Measurements from ENCODE around the gene ZNF740.
A peak's percentile ranks its signal among the peaks of the same experiment; 100 is the strongest.

The ZNF740 gene

GRCh38 chr12:53214221-53214620, 33.7 kb downstream of the ZNF740 start:
- Histone ChIP-seq H2AFZ (ENCODE audit: low read length, unreplicated experiment) (no peak overlapping the region), H3K36me3 (ENCODE audit: insufficient read depth, low read length) (peaks cover 15% of the 10 kb centered on the region; the same call in 1 of the 2 replicates), H3K4me3 (ENCODE audit: low read depth, low read length) (no peak overlapping the region), H3K79me2 (ENCODE audit: control insufficient read depth, insufficient read depth, low read length, unreplicated experiment) (peaks cover 34% of the 10 kb centered on the region), H3K4me1 (ENCODE audit: control insufficient read depth, insufficient read depth, low read length, unreplicated experiment) (peaks cover 47% of the 10 kb centered on the region), H3K27ac (ENCODE audit: low read depth, low read length) (no peak overlapping the region), H3K27me3 (ENCODE audit: insufficient read depth, low read length) (no peaks in the 10 kb centered on the region)

GRCh38 chr12:53214687-53215455, 34.3 kb downstream of the ZNF740 start:
- peaks cover 37% of the 10 kb centered on the region for H3K79me2 ChIP-seq (ENCODE audit: control insufficient read depth, insufficient read depth, low read length, unreplicated experiment)
- no peak overlapping the region for H2AFZ ChIP-seq (ENCODE audit: low read length, unreplicated experiment)
- peaks cover 15% of the 10 kb centered on the region; the same call in 1 of the 2 replicates for H3K36me3 ChIP-seq (ENCODE audit: insufficient read depth, low read length)
- H3K27me3 ChIP-seq (ENCODE audit: insufficient read depth, low read length), result no peaks in the 10 kb centered on the region
- H3K27ac ChIP-seq (ENCODE audit: low read depth, low read length), result no peak overlapping the region
- peaks cover 47% of the 10 kb centered on the region for H3K4me1 ChIP-seq (ENCODE audit: control insufficient read depth, insufficient read depth, low read length, unreplicated experiment)
- H3K4me3 ChIP-seq (ENCODE audit: low read depth, low read length), result no peak overlapping the region

- peaks cover 47% of the 10 kb centered on the region for H3K4me1 ChIP-seq (ENCODE audit: control insufficient read depth, insufficient read depth, low read length, unreplicated experiment)
- H3K4me3 ChIP-seq (ENCODE audit: low read depth, low read length), result no peak overlapping the region
- peaks cover 37% of the 10 kb centered on the region for H3K79me2 ChIP-seq (ENCODE audit: control insufficient read depth, insufficient read depth, low read length, unreplicated experiment)
- peaks cover 13% of the 10 kb centered on the region; the same call in 1 of the 2 replicates for H3K36me3 ChIP-seq (ENCODE audit: insufficient read depth, low read length)
- no peak overlapping the region for H3K27ac ChIP-seq (ENCODE audit: low read depth, low read length)
- no peak overlapping the region for H2AFZ ChIP-seq (ENCODE audit: low read length, unreplicated experiment)
- no peaks in the 10 kb centered on the region for H3K27me3 ChIP-seq (ENCODE audit: insufficient read depth, low read length)
These were observed 35.0 kb downstream of the ZNF740 start for GRCh38 chr12:53215497-53215896.

- Histone ChIP-seq H3K79me2 (ENCODE audit: control insufficient read depth, insufficient read depth, low read length, unreplicated experiment) (peaks cover 37% of the 10 kb centered on the region), H3K27me3 (ENCODE audit: insufficient read depth, low read length) (no peaks in the 10 kb centered on the region), H3K27ac (ENCODE audit: low read depth, low read length) (peak overlapping the region; percentile 75), H3K4me3 (ENCODE audit: low read depth, low read length) (peak overlapping the region; percentile 98), H3K4me1 (ENCODE audit: control insufficient read depth, insufficient read depth, low read length, unreplicated experiment) (peaks cover 52% of the 10 kb centered on the region), H3K36me3 (ENCODE audit: insufficient read depth, low read length) (peaks cover 5% of the 10 kb centered on the region; the same call in 1 of the 2 replicates), H2AFZ (ENCODE audit: low read length, unreplicated experiment) (no peak overlapping the region)
These were observed 36.8 kb downstream of the ZNF740 start for GRCh38 chr12:53217051-53217930.

GRCh38 chr12:53217931-53218307, 37.4 kb downstream of the ZNF740 start:
- no peaks in the 10 kb centered on the region for H3K27me3 ChIP-seq (ENCODE audit: insufficient read depth, low read length)
- peak overlapping the region; percentile 98 for H3K4me3 ChIP-seq (ENCODE audit: low read depth, low read length)
- H3K36me3 ChIP-seq (ENCODE audit: insufficient read depth, low read length), result peaks cover 3% of the 10 kb centered on the region; the same call in 1 of the 2 replicates
- H3K27ac ChIP-seq (ENCODE audit: low read depth, low read length), result peak overlapping the region; percentile 75
- H2AFZ ChIP-seq (ENCODE audit: low read length, unreplicated experiment), result no peak overlapping the region
- peaks cover 55% of the 10 kb centered on the region for H3K4me1 ChIP-seq (ENCODE audit: control insufficient read depth, insufficient read depth, low read length, unreplicated experiment)
- peaks cover 37% of the 10 kb centered on the region for H3K79me2 ChIP-seq (ENCODE audit: control insufficient read depth, insufficient read depth, low read length, unreplicated experiment)

GRCh38 chr12:53218551-53219291, 38.2 kb downstream of the ZNF740 start:
- Histone ChIP-seq H3K4me1 (ENCODE audit: control insufficient read depth, insufficient read depth, low read length, unreplicated experiment) (peaks cover 52% of the 10 kb centered on the region), H3K27me3 (ENCODE audit: insufficient read depth, low read length) (no peaks in the 10 kb centered on the region), H3K27ac (ENCODE audit: low read depth, low read length) (peak overlapping the region; percentile 75), H2AFZ (ENCODE audit: low read length, unreplicated experiment) (peak overlapping the region; percentile 43), H3K36me3 (ENCODE audit: insufficient read depth, low read length) (no peaks in the 10 kb centered on the region), H3K4me3 (ENCODE audit: low read depth, low read length) (peak overlapping the region; percentile 98), H3K79me2 (ENCODE audit: control insufficient read depth, insufficient read depth, low read length, unreplicated experiment) (peaks cover 37% of the 10 kb centered on the region)

GRCh38 chr12:53219292-53219955, 38.9 kb downstream of the ZNF740 start:
- Histone ChIP-seq H3K79me2 (ENCODE audit: control insufficient read depth, insufficient read depth, low read length, unreplicated experiment) (peaks cover 37% of the 10 kb centered on the region), H3K36me3 (ENCODE audit: insufficient read depth, low read length) (no peaks in the 10 kb centered on the region), H3K27me3 (ENCODE audit: insufficient read depth, low read length) (no peaks in the 10 kb centered on the region), H3K4me3 (ENCODE audit: low read depth, low read length) (peak overlapping the region; percentile 98), H2AFZ (ENCODE audit: low read length, unreplicated experiment) (no peak overlapping the region), H3K27ac (ENCODE audit: low read depth, low read length) (peak overlapping the region; percentile 75), H3K4me1 (ENCODE audit: control insufficient read depth, insufficient read depth, low read length, unreplicated experiment) (peaks cover 54% of the 10 kb centered on the region)

- peak overlapping the region; percentile 98 for H3K4me3 ChIP-seq (ENCODE audit: low read depth, low read length)
- no peaks in the 10 kb centered on the region for H3K36me3 ChIP-seq (ENCODE audit: insufficient read depth, low read length)
- H3K27me3 ChIP-seq (ENCODE audit: insufficient read depth, low read length), result no peaks in the 10 kb centered on the region
- peak overlapping the region; percentile 75 for H3K27ac ChIP-seq (ENCODE audit: low read depth, low read length)
- peaks cover 54% of the 10 kb centered on the region for H3K4me1 ChIP-seq (ENCODE audit: control insufficient read depth, insufficient read depth, low read length, unreplicated experiment)
- peak overlapping the region; percentile 26 for H2AFZ ChIP-seq (ENCODE audit: low read length, unreplicated experiment)
- H3K79me2 ChIP-seq (ENCODE audit: control insufficient read depth, insufficient read depth, low read length, unreplicated experiment), result peaks cover 37% of the 10 kb centered on the region
These were observed 39.6 kb downstream of the ZNF740 start for GRCh38 chr12:53219956-53220693.

- Histone ChIP-seq H2AFZ (ENCODE audit: low read length, unreplicated experiment) (peak overlapping the region; percentile 26), H3K27ac (ENCODE audit: low read depth, low read length) (peak overlapping the region; percentile 98), H3K4me1 (ENCODE audit: control insufficient read depth, insufficient read depth, low read length, unreplicated experiment) (peaks cover 49% of the 10 kb centered on the region)
These were observed 40.2 kb downstream of the ZNF740 start for GRCh38 chr12:53220694-53221202.

More at GRCh38 chr12:53220694-53221202, 40.2 kb downstream of the ZNF740 start:
- no peaks in the 10 kb centered on the region for H3K36me3 ChIP-seq (ENCODE audit: insufficient read depth, low read length)
- H3K79me2 ChIP-seq (ENCODE audit: control insufficient read depth, insufficient read depth, low read length, unreplicated experiment), result peaks cover 35% of the 10 kb centered on the region
- H3K4me3 ChIP-seq (ENCODE audit: low read depth, low read length), result peak overlapping the region; percentile 98
- no peaks in the 10 kb centered on the region for H3K27me3 ChIP-seq (ENCODE audit: insufficient read depth, low read length)

Measured in ACC112 (cell line).